A549 (cell line): ENCODE data around the gene HLA-DMA. TPM values are rescaled to one million over a fixed set of nuclear protein-coding genes. Genes with fewer than 3 reads are reported as not detected.

Experiments used
- ATAC-seq, 2 experiments: fragments of 200-7000 bp in 1 of 2; fragments of >200 bp in 1 of 2; cut with Nextera tagmentation in 1 of 2; cut with Tn5 transposase in 1 of 2; 3 replicates each; pipeline versions ENCODE4 v1.8.0 to v1.9.1; 2018 to 2020; ENCODE audit warnings: mild to moderate bottlenecking in 1 of 2, moderate library complexity in 1 of 2
- CTCF ChIA-PET: fragments of 300-600 bp; sonication (Branson Sonifier 250); formaldehyde crosslinking; extraction: SDS; loops from one replicate; lab custom pipeline; 2021; ENCODE audit warnings: antibody characterized with exemption, inconsistent platforms; lab: Yijun Ruan, JAX
- POLR2A ChIA-PET: fragments of 350-600 bp; formaldehyde crosslinking; extraction: SDS; loops from one replicate; lab custom pipeline; 2021; ENCODE audit warnings: antibody characterized with exemption, inconsistent platforms; lab: Yijun Ruan, JAX
- DNase-seq, 2 experiments: peaks; one replicate each; pipeline versions ENCODE4 v3.0.0 to v3.0.0-alpha.2; 2011 to 2016; ENCODE audit warnings: low read depth in 1 of 2, low spot score in 1 of 2
- FAIRE-seq: peaks from 2 replicates; lab custom pipeline; 2011; peaks lifted over from hg19 to GRCh38; lab: Jason Lieb, UNC
- H3K27ac ChIP-seq, 2 experiments: fragments of >200 bp; sonication (Bioruptor Twin); formaldehyde crosslinking; 3 replicates each; pipeline ENCODE4 v1.5.1; 2016 to 2017
- H3K4me1 ChIP-seq: fragments of >200 bp; sonication (Bioruptor Twin); formaldehyde crosslinking; 3 replicates; pipeline ENCODE4 v1.6.1; 2016
- H3K4me2 ChIP-seq: fragments of >200 bp; sonication (Bioruptor Twin); formaldehyde crosslinking; 3 replicates; pipeline ENCODE4 v1.6.1; 2016
- H3K4me3 ChIP-seq: fragments of >200 bp; sonication (Bioruptor Twin); formaldehyde crosslinking; 3 replicates; pipeline ENCODE4 v1.5.1; 2016
- H3K9me3 ChIP-seq: fragments of >200 bp; sonication (Bioruptor Twin); formaldehyde crosslinking; 3 replicates; pipeline ENCODE4 v1.6.1; 2016
- BHLHE40 ChIP-seq: IDR thresholded peaks from 2 replicates; pipeline ENCODE4 v1.6.1; 2012; ENCODE audit warnings: low read depth, low read length, inconsistent platforms
- CTCF ChIP-seq: fragments of >200 bp; sonication (Bioruptor Twin); formaldehyde crosslinking; IDR thresholded peaks from 3 replicates; pipeline ENCODE4 v1.5.1; 2016
- E2F6 ChIP-seq: IDR thresholded peaks from 2 replicates; pipeline ENCODE4 v1.6.1; 2012; ENCODE audit warnings: low read depth, borderline replicate concordance
- EHF ChIP-seq: fragments of 250-450 bp; sonication (Bioruptor Pico); IDR thresholded peaks from 2 replicates; pipeline ENCODE4 v1.5.0; 2020; ENCODE audit warnings: mild to moderate bottlenecking
- ELK1 ChIP-seq: fragments of 150-350 bp; IDR thresholded peaks from 2 replicates; pipeline ENCODE4 v1.6.1; 2014; ENCODE audit warnings: low read depth, mild to moderate bottlenecking, low read length
- FOXS1 ChIP-seq: fragments of 250-450 bp; sonication (Bioruptor Pico); IDR thresholded peaks from 2 replicates; pipeline ENCODE4 v1.5.0; 2020; ENCODE audit warnings: mild to moderate bottlenecking, moderate library complexity
- GATA3 ChIP-seq: IDR thresholded peaks from 2 replicates; pipeline ENCODE4 v1.6.1; 2012; ENCODE audit warnings: borderline replicate concordance
- HMGXB4 ChIP-seq: fragments of 250-450 bp; sonication (Bioruptor Pico); IDR thresholded peaks from 2 replicates; pipeline ENCODE4 v1.5.0; 2021; ENCODE audit warnings: mild to moderate bottlenecking, moderate library complexity, borderline replicate concordance
- HOXA7 ChIP-seq: fragments of 250-450 bp; sonication (Bioruptor Pico); IDR thresholded peaks from 2 replicates; pipeline ENCODE4 v1.5.0; 2020; ENCODE audit warnings: mild to moderate bottlenecking, moderate library complexity
- HOXB13 ChIP-seq: fragments of 250-450 bp; sonication (Bioruptor Pico); IDR thresholded peaks from 2 replicates; pipeline ENCODE4 v1.5.0; 2020; ENCODE audit warnings: low read depth, mild to moderate bottlenecking, moderate library complexity
- HOXB5 ChIP-seq: fragments of 250-450 bp; sonication (Bioruptor Pico); IDR thresholded peaks from 2 replicates; pipeline ENCODE4 v1.5.0; 2020; ENCODE audit warnings: mild to moderate bottlenecking, moderate library complexity
- MAX ChIP-seq: IDR thresholded peaks from 2 replicates; pipeline ENCODE4 v1.6.1; 2012
- NFE2L2 ChIP-seq: fragments of 150-350 bp; conservative IDR thresholded peaks from 2 replicates; pipeline ENCODE4 v1.6.1; 2014; ENCODE audit warnings: low read length
- NPAS2 ChIP-seq: fragments of 250-450 bp; sonication (Bioruptor Pico); IDR thresholded peaks from 2 replicates; pipeline ENCODE4 v1.8.0; 2022; ENCODE audit warnings: mild to moderate bottlenecking, moderate library complexity, borderline replicate concordance
- PHF8 ChIP-seq: fragments of 200-600 bp; sonication (generic); IDR thresholded peaks from 2 replicates; pipeline ENCODE4 v1.6.1; 2016; ENCODE audit warnings: low read depth, mild to moderate bottlenecking, antibody characterized with exemption, moderate library complexity, borderline replicate concordance
- POLR2A ChIP-seq: IDR thresholded peaks from 2 replicates; pipeline ENCODE4 v1.6.1; 2012; ENCODE audit warnings: mild to moderate bottlenecking, low read length
- RAD21 ChIP-seq, 2 experiments: fragments of >200 bp in 1 of 2; sonication (Bioruptor Twin) in 1 of 2; formaldehyde crosslinking in 1 of 2; IDR thresholded peaks in 1 of 2; conservative IDR thresholded peaks in 1 of 2; 2 replicates in 1 of 2; 3 replicates in 1 of 2; pipeline ENCODE4 v1.6.1; 2012 to 2018; ENCODE audit warnings: inconsistent platforms in 1 of 2
- RARB ChIP-seq: fragments of 250-450 bp; sonication (Bioruptor Pico); IDR thresholded peaks from 2 replicates; pipeline ENCODE4 v1.8.0; 2021; ENCODE audit warnings: mild to moderate bottlenecking, moderate library complexity
- REST ChIP-seq: fragments of 200-600 bp; sonication (generic); IDR thresholded peaks from 2 replicates; pipeline ENCODE4 v1.6.1; 2016; ENCODE audit warnings: antibody characterized with exemption, mild to moderate bottlenecking, moderate library complexity
- RFX5 ChIP-seq: fragments of 450-650 bp; IDR thresholded peaks from 2 replicates; pipeline ENCODE4 v1.7.1; 2014; ENCODE audit warnings: antibody characterized with exemption, mild to moderate bottlenecking, moderate library complexity
- SREBF2 ChIP-seq: fragments of 450-650 bp; IDR thresholded peaks from 2 replicates; pipeline ENCODE4 v1.6.1; 2014; ENCODE audit warnings: mild to moderate bottlenecking, moderate library complexity
- TFCP2L1 ChIP-seq: fragments of 250-450 bp; sonication (Bioruptor Pico); IDR thresholded peaks from 2 replicates; pipeline ENCODE4 v1.5.0; 2021; ENCODE audit warnings: mild to moderate bottlenecking
- TP53 ChIP-seq: fragments of 250-450 bp; sonication (Bioruptor Pico); IDR thresholded peaks from 2 replicates; pipeline ENCODE4 v1.5.0; 2021; ENCODE audit warnings: mild to moderate bottlenecking, moderate library complexity
- WGBS: methylation state at CpG from one replicate; pipeline ENCODE4 v1.1.6; 2017; ENCODE audit errors: missing lambda C conversion rate; 5-methylcytosine and 5-hydroxymethylcytosine counted together
- polyA plus RNA-seq, 4 experiments: library from polyadenylated mRNA; depleted of rRNA in 3 of 4; stranded (reverse); fragments of >200 nt; fragmentation: RNase III in 1 of 4; extraction: RNeasy Plus Mini Kit Qiagen cat#74134 plus additional on column Dnase treatment in 1 of 4; gene quantifications; 2 replicates in 3 of 4; 3 replicates in 1 of 4; pipeline ENCODE4 v1.2.3, GENCODE V29; 2011 to 2017

Gene HLA-DMA
- polyA plus RNA-seq, 2 of the 4 experiments (the other 2 are of a cell fraction) = 2.5 to 5.6 TPM

- TF ChIP-seq FOXS1 = peak; percentile 67; the same call in 1 of the 2 replicates
- TF ChIP-seq CTCF = no peak
- no peak for TF ChIP-seq SREBF2
- peak; percentile 15; the same call in 1 of the 2 replicates for TF ChIP-seq TFCP2L1 (CRISPR knock-in tag)
- no peak for TF ChIP-seq REST
- TF ChIP-seq GATA3 = peak; percentile 10; the same call in 1 of the 2 replicates
- no peak for TF ChIP-seq ELK1
- peak; percentile 94; the same call in 1 of the 2 replicates for TF ChIP-seq HOXB13 (CRISPR knock-in tag)
- peak; percentile 17; the same call in 1 of the 2 replicates for TF ChIP-seq POLR2A
- peak; percentile 10 for TF ChIP-seq EHF
- 0 out of 2 replicates have a peak, but pooled peaks have one; percentile 54 for TF ChIP-seq HOXB5 (CRISPR knock-in tag)
Observed at GRCh38 chr6:32969685-32970412, 17.0 kb upstream of the HLA-DMA start (continued).

- Histone ChIP-seq H3K9me3 (no peaks in the 10 kb centered on the region), H3K4me1 (peaks cover 17% of the 10 kb centered on the region), H3K4me2 (peak overlapping the region; percentile 95), H3K27ac (peak overlapping the region; percentile 99 to 100), H3K4me3 (peak overlapping the region; percentile 71)
- ATAC-seq = peak; percentile 5 to 7; a peak in 5 of 6 replicates
- peak; percentile 55 to 85 for DNase-seq
- ChIA-PET CTCF (interaction anchor here (0.7 to 4.3 kb wide), 7 partner anchors 10 to 131 kb away, joined by 3 to 63 read pairs (median 3); partner anchors contain the start of gene TAP2), POLR2A (interaction anchor here (0.6 to 5.0 kb wide), 9 partner anchors 13 to 303 kb away, joined by 3 to 127 read pairs (median 4); partner anchors contain the start of genes RING1, RPS18, TAP2 and VPS52)
- FAIRE-seq = no peak
- WGBS = 0% methylated on average over 9 of the region's 40 CpGs
- TF ChIP-seq HOXA7 (CRISPR knock-in tag) (no peak; the same call in 1 of the 2 replicates), HOXB5 (CRISPR knock-in tag) (peak; percentile 84), BHLHE40 (no peak), PHF8 (no peak), RARB (CRISPR knock-in tag) (no peak), POLR2A (peak; percentile 38), MAX (peak; percentile 83; the same call in 1 of the 2 replicates), NPAS2 (no peak), RFX5 (no peak), HMGXB4 (CRISPR knock-in tag) (peak; percentile 67), EHF (peak; percentile 81; the same call in 1 of the 2 replicates), TP53 (CRISPR knock-in tag) (peak; percentile 78; the same call in 1 of the 2 replicates), RAD21 (conservative IDR thresholded peaks at IDR 0.05 in 1 of 2, IDR thresholded peaks at IDR 0.05 in 1 of 2) (no peak), NFE2L2 (no peak), E2F6 (peak; percentile 77)
Observed at GRCh38 chr6:32968867-32969684, 16.2 kb upstream of the HLA-DMA start.
